ENCODE measurements around the gene EVC2.

Gene EVC2

DNA sequence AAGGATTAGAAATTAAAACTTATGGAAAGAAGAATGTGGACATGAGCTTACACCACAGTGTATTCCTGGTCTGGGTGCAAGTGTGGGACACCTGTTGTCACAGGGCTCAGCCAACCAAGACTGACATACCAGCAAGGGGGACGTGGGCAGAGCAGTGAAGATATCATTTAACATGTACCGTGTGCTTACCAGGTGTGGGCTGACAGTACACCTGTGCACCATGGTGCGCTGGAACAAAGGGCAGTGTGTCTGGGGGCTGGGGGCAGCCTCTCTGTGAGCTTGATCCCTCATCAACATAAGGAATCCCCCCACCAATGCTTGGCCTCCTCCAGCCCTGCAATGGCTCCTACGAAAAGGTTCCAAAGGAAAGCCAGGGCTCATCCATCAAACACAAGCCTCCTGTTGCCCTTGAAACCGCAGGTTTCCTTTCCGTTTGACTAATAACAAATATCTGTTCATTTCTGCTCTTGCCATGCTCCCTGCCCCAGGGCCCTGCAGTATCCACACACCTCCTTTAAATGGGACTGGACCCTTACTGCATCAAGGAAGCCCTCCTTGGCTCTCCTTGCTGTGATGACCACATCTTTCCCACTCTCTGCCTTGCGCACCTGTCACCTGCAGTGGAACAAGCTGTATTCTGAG lies 16.7 kb downstream of the EVC2 start:
- no peak for TF ChIP-seq CTCF (conservative IDR thresholded peaks at IDR 0.05; ENCODE audit: low read depth)
- no peak overlapping the region for H3K27ac ChIP-seq
- DNase-seq (ENCODE audit: low spot score) = no peak
- ChIA-PET CTCF (no interaction called here), POLR2A (ENCODE audit: low non-redundant PET) (no interaction called here)

- TF ChIP-seq CTCF (conservative IDR thresholded peaks at IDR 0.05; ENCODE audit: low read depth) = no peak
- CTCF ChIA-PET = interaction anchor here (0.8 kb wide), 1 partner anchor 89 kb away, joined by 3 read pairs; no protein-coding TSS in a partner anchor
- no peak overlapping the region for H3K27ac ChIP-seq
- DNase-seq (ENCODE audit: low spot score) = no peak
- POLR2A ChIA-PET (ENCODE audit: low non-redundant PET) = no interaction called here
Observed at GRCh38 chr4:5689065-5689464, 19.3 kb downstream of the EVC2 start.

GRCh38 chr4:5686338-5686737 lies 22.0 kb downstream of the EVC2 start:
- no peak for TF ChIP-seq CTCF (conservative IDR thresholded peaks at IDR 0.05; ENCODE audit: low read depth)
- POLR2A ChIA-PET (ENCODE audit: low non-redundant PET) = no interaction called here

DNA sequence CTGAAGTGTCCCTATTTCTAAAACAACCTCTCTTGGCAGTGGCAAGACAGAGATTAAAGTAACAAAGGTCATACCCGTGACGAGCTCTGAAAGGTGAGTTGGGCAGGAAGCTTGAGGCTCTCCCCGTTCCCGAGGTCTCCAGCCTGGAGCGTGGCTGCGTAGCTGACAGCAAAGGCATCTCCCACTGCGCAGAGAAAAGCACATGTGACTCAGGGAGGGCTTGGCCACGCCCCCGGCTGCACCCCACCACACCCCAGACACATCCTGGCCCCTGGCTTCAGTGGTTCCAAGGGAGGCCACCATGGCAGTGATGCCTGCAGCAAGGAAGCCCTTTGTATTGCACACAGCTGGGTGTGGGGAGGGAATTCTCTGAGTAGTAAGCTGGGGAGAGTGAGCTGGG lies 23.1 kb downstream of the EVC2 start:
- POLR2A ChIA-PET (ENCODE audit: low non-redundant PET) = no interaction called here
- H3K27ac ChIP-seq = no peak overlapping the region
- DNase-seq (ENCODE audit: low spot score) = no peak
- CTCF ChIA-PET = interaction anchor here (0.6 kb wide), 1 partner anchor 11 kb away, joined by 3 read pairs; no protein-coding TSS in a partner anchor
- TF ChIP-seq CTCF (conservative IDR thresholded peaks at IDR 0.05; ENCODE audit: low read depth) = no peak

More at GRCh38 chr4:5686338-5686737, 22.0 kb downstream of the EVC2 start:
- H3K27ac ChIP-seq = no peak overlapping the region
- DNase-seq (ENCODE audit: low spot score) = no peak
- CTCF ChIA-PET = no interaction called here

DNA sequence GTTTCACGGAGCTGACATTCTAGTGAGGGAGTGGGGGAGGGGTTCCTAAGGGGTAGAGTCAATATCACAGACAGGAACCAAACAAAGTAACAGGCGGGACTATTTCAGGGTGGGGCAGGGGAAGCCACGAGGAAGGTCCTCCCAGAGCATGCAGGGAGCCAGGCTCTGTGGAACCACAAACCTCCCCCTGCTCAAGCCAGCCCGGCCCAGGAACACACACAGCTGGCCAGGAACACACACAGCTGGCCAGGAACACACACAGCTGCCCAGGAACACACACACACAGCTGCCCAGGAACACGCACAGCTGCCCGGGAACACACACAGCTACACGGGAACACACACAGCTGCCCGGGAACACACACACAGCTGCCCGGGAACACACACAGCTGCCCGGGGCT lies 24.8 kb downstream of the EVC2 start:
- CTCF ChIA-PET = no interaction called here
- POLR2A ChIA-PET (ENCODE audit: low non-redundant PET) = no interaction called here
- no peak for TF ChIP-seq CTCF (conservative IDR thresholded peaks at IDR 0.05; ENCODE audit: low read depth)
- no peak for DNase-seq (ENCODE audit: low spot score)
- no peak overlapping the region for H3K27ac ChIP-seq

DNA sequence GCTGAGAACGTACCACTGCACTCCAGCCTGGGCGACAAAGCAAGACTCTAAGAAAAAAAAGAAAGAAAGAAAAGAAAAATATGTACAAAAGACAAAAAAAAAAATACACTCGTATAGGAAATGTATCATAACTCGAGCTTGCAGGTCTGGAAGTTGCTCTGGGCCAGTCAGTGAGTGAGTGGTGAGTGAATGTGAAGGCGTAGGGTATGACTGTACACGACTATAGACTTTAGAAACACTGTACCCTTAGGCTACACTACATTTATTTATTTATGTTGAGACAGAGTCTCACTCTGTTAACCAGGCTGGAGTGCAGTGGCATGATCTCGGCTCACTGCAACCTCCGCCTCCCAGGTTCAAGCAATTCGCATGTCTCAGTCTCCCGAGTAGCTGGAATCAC lies 29.4 kb downstream of the EVC2 start:
- H3K27ac ChIP-seq = no peak overlapping the region
- DNase-seq (ENCODE audit: low spot score) = no peak
- POLR2A ChIA-PET (ENCODE audit: low non-redundant PET) = no interaction called here
- CTCF ChIA-PET = no interaction called here
- no peak for TF ChIP-seq CTCF (conservative IDR thresholded peaks at IDR 0.05; ENCODE audit: low read depth)
